ENCODE measurements around the gene UPK1A.

GRCh38 chr19:35639863-35640262, 26.5 kb upstream of the UPK1A start:
- TF ChIP-seq EZH2phosphoT487 (IDR thresholded peaks at IDR 0.05; ENCODE audit: borderline replicate concordance, low read depth, low read length), result no peak
- TF ChIP-seq CTCF (conservative IDR thresholded peaks at IDR 0.05; ENCODE audit: low read length), result no peak
